K562 (cell line): ENCODE results near the gene SLC7A6OS. TPM values are rescaled to one million over a fixed set of nuclear protein-coding genes. Genes with fewer than 3 reads are reported as not detected.

ENCODE experiments used
- ATAC-seq: fragments of 200-7000 bp; cut with Tn5 transposase; 3 replicates; pipeline ENCODE4 v1.9.1; 2020; ENCODE audit warnings: moderate library complexity
- BruUV-seq: library from RNA; stranded (reverse); fragments of 400-500 nt; replicated peaks from 2 replicates; lab custom pipeline; 2021; lab: Mats Ljungman, UMichigan
- CTCF ChIA-PET: fragments of 300-600 bp; formaldehyde crosslinking; extraction: SDS; loops from one replicate; lab custom pipeline; 2021; ENCODE audit warnings: low intra/inter-chr PET ratio; lab: Yijun Ruan, JAX
- POLR2A ChIA-PET: fragments of 300-600, 350-650 bp; sonication (Branson Sonifier 250); formaldehyde crosslinking; extraction: SDS; loops from one replicate; lab custom pipeline; 2021; ENCODE audit warnings: antibody characterized with exemption, inconsistent platforms; lab: Yijun Ruan, JAX
- DNase-seq, 4 experiments: peaks; one replicate each; pipeline versions ENCODE4 v3.0.0 to v3.0.0-alpha.2; 2011 to 2018; ENCODE audit warnings: low spot score in 3 of 4, mixed read lengths in 3 of 4; ENCODE audit errors: extremely low read depth in 1 of 4
- FAIRE-seq: peaks from 2 replicates; lab custom pipeline; 2011; peaks lifted over from hg19 to GRCh38; lab: Jason Lieb, UNC
- H2AFZ ChIP-seq: 2 replicates; pipeline ENCODE4 v1.6.0; 2011; ENCODE audit warnings: low read depth, low read length, control low read depth, inconsistent platforms
- H3K27ac ChIP-seq: fragments of 200-600 bp; 3 replicates; pipeline ENCODE4 v1.8.0; 2011; ENCODE audit warnings: low read depth, mild to moderate bottlenecking, control low read depth, inconsistent platforms, low read length, moderate library complexity, mixed read lengths; ENCODE audit errors: extremely low read depth
- H3K27me3 ChIP-seq, 2 experiments: fragments of 300-600 bp in 1 of 2; 2 replicates in 1 of 2; 3 replicates in 1 of 2; pipeline versions ENCODE4 v1.6.0 to v1.8.0; 2011; ENCODE audit warnings: inconsistent platforms in 2 of 2, low read length in 2 of 2, mild to moderate bottlenecking in 1 of 2, mixed read lengths in 1 of 2, moderate library complexity in 1 of 2; ENCODE audit not compliant: control insufficient read depth in 2 of 2, insufficient read depth in 2 of 2
- H3K36me3 ChIP-seq: fragments of 300-600 bp; 3 replicates; pipeline ENCODE4 v1.8.0; 2011; ENCODE audit warnings: mild to moderate bottlenecking, low read length, inconsistent platforms; ENCODE audit not compliant: control insufficient read depth, insufficient read depth
- H3K4me1 ChIP-seq, 2 experiments: fragments of 200-600 bp in 1 of 2; replicated peaks in 1 of 2; 2 replicates in 1 of 2; 3 replicates in 1 of 2; pipeline versions ENCODE4 v1.5.1 to v1.8.0; 2011; ENCODE audit warnings: inconsistent platforms in 2 of 2, low read length in 2 of 2, mild to moderate bottlenecking in 1 of 2, mixed read lengths in 1 of 2, moderate library complexity in 1 of 2; ENCODE audit not compliant: control insufficient read depth in 2 of 2, insufficient read depth in 2 of 2
- H3K4me2 ChIP-seq: 2 replicates; pipeline ENCODE4 v1.6.1; 2011; ENCODE audit warnings: low read length, control low read depth, inconsistent platforms, mixed read lengths; ENCODE audit not compliant: insufficient read depth
- H3K4me3 ChIP-seq: fragments of 200-600 bp; sonication (generic), shearing (Covaris generic); 2 replicates; pipeline ENCODE4 v1.5.1; 2016; ENCODE audit warnings: control low read depth, inconsistent platforms
- H3K79me2 ChIP-seq: fragments of 200-600 bp; 3 replicates; pipeline ENCODE4 v1.8.0; 2011; ENCODE audit warnings: low read length, inconsistent platforms; ENCODE audit not compliant: control insufficient read depth, insufficient read depth
- H3K9ac ChIP-seq, 2 experiments: 2 replicates each; pipeline versions ENCODE4 v1.6.0 to v1.6.1; 2011; ENCODE audit warnings: low read depth in 2 of 2, low read length in 2 of 2, control low read depth in 1 of 2, inconsistent platforms in 1 of 2, mild to moderate bottlenecking in 1 of 2, mixed read lengths in 1 of 2; ENCODE audit not compliant: insufficient read depth in 1 of 2
- H3K9me1 ChIP-seq: one replicate; pipeline ENCODE4 v1.6.0; 2011; ENCODE audit warnings: inconsistent platforms, mild to moderate bottlenecking, low read length, moderate library complexity; ENCODE audit not compliant: control insufficient read depth, insufficient read depth
- H3K9me3 ChIP-seq: replicated peaks from 2 replicates; pipeline ENCODE4 v1.5.1; 2011; ENCODE audit warnings: low read depth, low read length, inconsistent platforms; ENCODE audit not compliant: control insufficient read depth, insufficient read depth
- H4K20me1 ChIP-seq: replicated peaks from 2 replicates; pipeline ENCODE4 v1.6.1; 2011; ENCODE audit warnings: low read length, inconsistent platforms, mixed read lengths; ENCODE audit not compliant: control insufficient read depth, insufficient read depth
- ARHGAP35 ChIP-seq: fragments of 450-650 bp; IDR thresholded peaks from 2 replicates; pipeline ENCODE4 v1.6.1; 2018; ENCODE audit not compliant: partially characterized antibody
- ARNT ChIP-seq, 2 experiments: fragments of 450-650 bp; IDR thresholded peaks; 2 replicates each; pipeline ENCODE4 v1.6.1; 2016; ENCODE audit warnings: mild to moderate bottlenecking in 1 of 2
- CREM ChIP-seq: IDR thresholded peaks from 2 replicates; pipeline ENCODE4 v1.6.1; 2014; ENCODE audit warnings: antibody characterized with exemption, low read depth
- ZNF764 ChIP-seq: fragments of 250-450 bp; sonication (Bioruptor Pico); IDR thresholded peaks from 2 replicates; pipeline ENCODE4 v1.4.0; 2020; ENCODE audit warnings: low read depth, mild to moderate bottlenecking, moderate library complexity
- WGBS: fragments of 100-300 bp; shearing (Covaris generic); methylation state at CpG from one replicate; pipeline ENCODE4 v1.1.6; 2016; ENCODE audit warnings: low coverage, mixed read lengths; ENCODE audit not compliant: insufficient coverage; ENCODE audit errors: missing lambda C conversion rate; 5-methylcytosine and 5-hydroxymethylcytosine counted together
- in situ Hi-C: fragments of 300-500 bp; cut with MboI; formaldehyde crosslinking; loops from 4 replicates; pipeline ENCODE4 v1.15.0; 2018; ENCODE audit warnings: inconsistent platforms, mixed read lengths
- intact Hi-C: fragments of 100-400 bp; cut with micrococcal nuclease; formaldehyde crosslinking; loops from 2 replicates; pipeline ENCODE4 v1.14.2; 2022
- polyA plus RNA-seq, 8 experiments: library from polyadenylated mRNA; depleted of rRNA in 4 of 8; stranded (reverse) in 5 of 8; unstranded in 3 of 8; fragments of >200 nt; fragmentation: Nextera tagmentation in 2 of 8; fragmentation: Illumina TruSeq in 1 of 8; extraction: Ambion mirVana in 2 of 8; extraction: Trizol in 1 of 8; gene quantifications; 2 replicates each; pipeline versions ENCODE4 v1.2.1 to v1.2.3, GENCODE V29; 2011 to 2014; ENCODE audit warnings: inconsistent platforms in 1 of 8, missing spikeins in 1 of 8
- total RNA-seq, 7 experiments: library from RNA; depleted of rRNA in 6 of 7; stranded (reverse); fragments of >200 nt in 6 of 7; fragmentation: Illumina TruSeq in 2 of 7; extraction: Trizol in 2 of 7; gene quantifications; 2 replicates each; pipeline versions ENCODE4 v1.2.1 to v1.2.3, GENCODE V29; 2011 to 2021; ENCODE audit warnings: low replicate concordance in 1 of 7
- TF ChIP-seq, protein P1 (sequence below): fragments of 450-650 bp; formaldehyde crosslinking; IDR thresholded peaks from 2 replicates; pipeline ENCODE4 v1.4.0; 2020; ENCODE audit warnings: mild to moderate bottlenecking, moderate library complexity
- TF ChIP-seq, protein P2 (sequence below): sonication (generic); formaldehyde crosslinking; IDR thresholded peaks from 2 replicates; pipeline ENCODE4 v1.8.1; 2023; ENCODE audit warnings: mild to moderate bottlenecking, missing genetic modification reagents
- TF ChIP-seq, protein P3 (sequence below): fragments of 150-350 bp; IDR thresholded peaks from 2 replicates; pipeline ENCODE4 v1.6.1; 2014; ENCODE audit warnings: low read depth, mild to moderate bottlenecking, low read length, borderline replicate concordance
- TF ChIP-seq, protein P4 (sequence below), 3 experiments: IDR thresholded peaks in 2 of 3; conservative IDR thresholded peaks in 1 of 3; 2 replicates each; pipeline ENCODE4 v1.5.1; 2011 to 2012; ENCODE audit warnings: low read length in 3 of 3, mild to moderate bottlenecking in 3 of 3, control low read depth in 2 of 3, improper control_type of control experiment in 1 of 3, inconsistent platforms in 1 of 3, low read depth in 1 of 3, mixed read lengths in 1 of 3, moderate library complexity in 1 of 3; ENCODE audit not compliant: insufficient read depth in 2 of 3

SLC7A6OS gene
- total and polyA plus RNA-seq, 9 of the 15 experiments (the other 6 are each of a cell fraction or from before 2014, with no cell fraction given) = 2.7 to 23.6 (median 17.2) TPM

DNA sequence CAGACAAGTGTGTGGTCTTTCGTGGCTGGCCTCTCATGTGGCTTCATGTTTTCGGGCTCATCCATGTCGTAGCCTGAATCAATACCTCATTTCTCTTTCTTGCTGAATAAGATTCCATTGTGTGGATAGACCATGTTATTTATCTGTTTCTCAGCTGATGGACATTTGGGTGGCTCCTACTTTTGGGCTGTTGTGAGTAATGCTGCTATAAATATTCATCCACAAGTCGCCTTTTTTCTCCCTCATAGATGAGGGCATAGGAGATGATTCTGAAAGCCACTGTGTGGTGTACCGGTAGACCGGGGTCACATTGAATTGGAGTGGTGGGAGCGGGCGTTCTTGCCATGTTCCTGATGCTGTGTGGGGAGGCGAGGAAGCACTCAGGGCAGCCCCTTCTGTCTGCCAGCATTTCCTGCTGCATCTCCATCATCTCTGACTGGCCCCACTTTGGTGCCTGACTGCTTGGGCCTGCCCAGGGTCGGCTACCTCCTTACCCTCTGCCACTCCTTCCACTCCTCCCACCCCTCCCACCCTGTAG lies 40.1 kb upstream of the SLC7A6OS start:
- Histone ChIP-seq H3K4me3 (no peak overlapping the region), H2AFZ (no peak overlapping the region), H3K4me2 (no peak overlapping the region), H3K27me3 (no peaks in the 10 kb centered on the region), H3K9ac (no peak overlapping the region), H4K20me1 (no peaks in the 10 kb centered on the region), H3K79me2 (no peaks in the 10 kb centered on the region), H3K9me1 (no peaks in the 10 kb centered on the region), H3K9me3 (no peaks in the 10 kb centered on the region), H3K4me1 (0 out of 5 replicates have a peak, but pooled peaks cover 0 to 2% of the 10 kb centered on the region in 2 experiments), H3K36me3 (peaks cover 96% of the 10 kb centered on the region; the same call in 2 of the 3 replicates), H3K27ac (no peak overlapping the region)
- ChIA-PET CTCF (no interaction called here), POLR2A (no interaction called here)
- DNase-seq (no peak), ATAC-seq (no peak), FAIRE-seq (no peak)
- TF ChIP-seq, protein P1, sequence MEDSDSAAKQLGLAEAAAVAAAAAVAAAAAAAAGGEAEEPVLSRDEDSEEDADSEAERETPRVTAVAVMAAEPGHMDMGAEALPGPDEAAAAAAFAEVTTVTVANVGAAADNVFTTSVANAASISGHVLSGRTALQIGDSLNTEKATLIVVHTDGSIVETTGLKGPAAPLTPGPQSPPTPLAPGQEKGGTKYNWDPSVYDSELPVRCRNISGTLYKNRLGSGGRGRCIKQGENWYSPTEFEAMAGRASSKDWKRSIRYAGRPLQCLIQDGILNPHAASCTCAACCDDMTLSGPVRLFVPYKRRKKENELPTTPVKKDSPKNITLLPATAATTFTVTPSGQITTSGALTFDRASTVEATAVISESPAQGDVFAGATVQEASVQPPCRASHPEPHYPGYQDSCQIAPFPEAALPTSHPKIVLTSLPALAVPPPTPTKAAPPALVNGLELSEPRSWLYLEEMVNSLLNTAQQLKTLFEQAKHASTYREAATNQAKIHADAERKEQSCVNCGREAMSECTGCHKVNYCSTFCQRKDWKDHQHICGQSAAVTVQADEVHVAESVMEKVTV (CRISPR knock-in tag) = no peak
- TF ChIP-seq, protein P2, sequence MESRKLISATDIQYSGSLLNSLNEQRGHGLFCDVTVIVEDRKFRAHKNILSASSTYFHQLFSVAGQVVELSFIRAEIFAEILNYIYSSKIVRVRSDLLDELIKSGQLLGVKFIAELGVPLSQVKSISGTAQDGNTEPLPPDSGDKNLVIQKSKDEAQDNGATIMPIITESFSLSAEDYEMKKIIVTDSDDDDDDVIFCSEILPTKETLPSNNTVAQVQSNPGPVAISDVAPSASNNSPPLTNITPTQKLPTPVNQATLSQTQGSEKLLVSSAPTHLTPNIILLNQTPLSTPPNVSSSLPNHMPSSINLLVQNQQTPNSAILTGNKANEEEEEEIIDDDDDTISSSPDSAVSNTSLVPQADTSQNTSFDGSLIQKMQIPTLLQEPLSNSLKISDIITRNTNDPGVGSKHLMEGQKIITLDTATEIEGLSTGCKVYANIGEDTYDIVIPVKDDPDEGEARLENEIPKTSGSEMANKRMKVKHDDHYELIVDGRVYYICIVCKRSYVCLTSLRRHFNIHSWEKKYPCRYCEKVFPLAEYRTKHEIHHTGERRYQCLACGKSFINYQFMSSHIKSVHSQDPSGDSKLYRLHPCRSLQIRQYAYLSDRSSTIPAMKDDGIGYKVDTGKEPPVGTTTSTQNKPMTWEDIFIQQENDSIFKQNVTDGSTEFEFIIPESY = no peak
- TF ChIP-seq CREM (no peak), ARHGAP35 (no peak), ARNT (IDR thresholded peaks at IDR 0.05) (no peak), ZNF764 (CRISPR knock-in tag) (no peak)
- TF ChIP-seq, protein P3, sequence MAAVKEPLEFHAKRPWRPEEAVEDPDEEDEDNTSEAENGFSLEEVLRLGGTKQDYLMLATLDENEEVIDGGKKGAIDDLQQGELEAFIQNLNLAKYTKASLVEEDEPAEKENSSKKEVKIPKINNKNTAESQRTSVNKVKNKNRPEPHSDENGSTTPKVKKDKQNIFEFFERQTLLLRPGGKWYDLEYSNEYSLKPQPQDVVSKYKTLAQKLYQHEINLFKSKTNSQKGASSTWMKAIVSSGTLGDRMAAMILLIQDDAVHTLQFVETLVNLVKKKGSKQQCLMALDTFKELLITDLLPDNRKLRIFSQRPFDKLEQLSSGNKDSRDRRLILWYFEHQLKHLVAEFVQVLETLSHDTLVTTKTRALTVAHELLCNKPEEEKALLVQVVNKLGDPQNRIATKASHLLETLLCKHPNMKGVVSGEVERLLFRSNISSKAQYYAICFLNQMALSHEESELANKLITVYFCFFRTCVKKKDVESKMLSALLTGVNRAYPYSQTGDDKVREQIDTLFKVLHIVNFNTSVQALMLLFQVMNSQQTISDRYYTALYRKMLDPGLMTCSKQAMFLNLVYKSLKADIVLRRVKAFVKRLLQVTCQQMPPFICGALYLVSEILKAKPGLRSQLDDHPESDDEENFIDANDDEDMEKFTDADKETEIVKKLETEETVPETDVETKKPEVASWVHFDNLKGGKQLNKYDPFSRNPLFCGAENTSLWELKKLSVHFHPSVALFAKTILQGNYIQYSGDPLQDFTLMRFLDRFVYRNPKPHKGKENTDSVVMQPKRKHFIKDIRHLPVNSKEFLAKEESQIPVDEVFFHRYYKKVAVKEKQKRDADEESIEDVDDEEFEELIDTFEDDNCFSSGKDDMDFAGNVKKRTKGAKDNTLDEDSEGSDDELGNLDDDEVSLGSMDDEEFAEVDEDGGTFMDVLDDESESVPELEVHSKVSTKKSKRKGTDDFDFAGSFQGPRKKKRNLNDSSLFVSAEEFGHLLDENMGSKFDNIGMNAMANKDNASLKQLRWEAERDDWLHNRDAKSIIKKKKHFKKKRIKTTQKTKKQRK = no peak
- TF ChIP-seq, protein P4, sequence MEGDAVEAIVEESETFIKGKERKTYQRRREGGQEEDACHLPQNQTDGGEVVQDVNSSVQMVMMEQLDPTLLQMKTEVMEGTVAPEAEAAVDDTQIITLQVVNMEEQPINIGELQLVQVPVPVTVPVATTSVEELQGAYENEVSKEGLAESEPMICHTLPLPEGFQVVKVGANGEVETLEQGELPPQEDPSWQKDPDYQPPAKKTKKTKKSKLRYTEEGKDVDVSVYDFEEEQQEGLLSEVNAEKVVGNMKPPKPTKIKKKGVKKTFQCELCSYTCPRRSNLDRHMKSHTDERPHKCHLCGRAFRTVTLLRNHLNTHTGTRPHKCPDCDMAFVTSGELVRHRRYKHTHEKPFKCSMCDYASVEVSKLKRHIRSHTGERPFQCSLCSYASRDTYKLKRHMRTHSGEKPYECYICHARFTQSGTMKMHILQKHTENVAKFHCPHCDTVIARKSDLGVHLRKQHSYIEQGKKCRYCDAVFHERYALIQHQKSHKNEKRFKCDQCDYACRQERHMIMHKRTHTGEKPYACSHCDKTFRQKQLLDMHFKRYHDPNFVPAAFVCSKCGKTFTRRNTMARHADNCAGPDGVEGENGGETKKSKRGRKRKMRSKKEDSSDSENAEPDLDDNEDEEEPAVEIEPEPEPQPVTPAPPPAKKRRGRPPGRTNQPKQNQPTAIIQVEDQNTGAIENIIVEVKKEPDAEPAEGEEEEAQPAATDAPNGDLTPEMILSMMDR (IDR thresholded peaks at IDR 0.05 in 2 of 3, conservative IDR thresholded peaks at IDR 0.05 in 1 of 3; ENCODE audit: insufficient read depth in 2 of 3, low read depth in 1 of 3, low read length in 3 of 3) = no peak
- WGBS = 90% methylated on average over 8 of the region's 10 CpGs
- no TSS peak for BruUV-seq
- intact Hi-C loops (no loop called here), in situ Hi-C loops (no loop called here)
